HepG2 (cell line): Measurements from ENCODE around the gene NRAS. TPM values are rescaled to one million over a fixed set of nuclear protein-coding genes. Genes with fewer than 3 reads are reported as not detected.

Source experiments
- ATF2 ChIP-seq: sonication (generic); formaldehyde crosslinking; IDR thresholded peaks from 2 replicates; pipeline ENCODE4 v1.4.0; 2020; ENCODE audit warnings: missing genetic modification reagents
- CHD2 ChIP-seq: IDR thresholded peaks from 2 replicates; pipeline ENCODE4 v1.6.1; 2011; ENCODE audit warnings: low read depth, low read length, improper control_type of control experiment
- HDAC1 ChIP-seq: sonication (generic); formaldehyde crosslinking; IDR thresholded peaks from 2 replicates; pipeline ENCODE4 v1.5.1; 2020; ENCODE audit warnings: mild to moderate bottlenecking, missing genetic modification reagents
- HOMEZ ChIP-seq: IDR thresholded peaks from 2 replicates; pipeline ENCODE4 v1.6.1; 2016; ENCODE audit warnings: low read depth
- MXD4 ChIP-seq: IDR thresholded peaks from 2 replicates; pipeline ENCODE4 v1.6.1; 2016; ENCODE audit warnings: mild to moderate bottlenecking, missing biosample characterization, missing genetic modification reagents
- POGZ ChIP-seq: sonication (generic); formaldehyde crosslinking; IDR thresholded peaks from 2 replicates; pipeline ENCODE4 v1.4.0; 2020; ENCODE audit warnings: mild to moderate bottlenecking, missing genetic modification reagents
- RBFOX2 ChIP-seq: fragments of 200-400 bp; formaldehyde crosslinking; IDR thresholded peaks from 2 replicates; pipeline ENCODE4 v1.6.1; 2017; ENCODE audit warnings: low read depth, mild to moderate bottlenecking, low read length
- TARDBP ChIP-seq: sonication (generic); formaldehyde crosslinking; IDR thresholded peaks from 2 replicates; pipeline ENCODE4 v1.8.0; 2022; ENCODE audit warnings: mild to moderate bottlenecking, missing genetic modification reagents
- TRIM24 ChIP-seq: sonication (generic); formaldehyde crosslinking; IDR thresholded peaks from 2 replicates; pipeline ENCODE4 v1.8.0; 2022; ENCODE audit warnings: mild to moderate bottlenecking, missing genetic modification reagents
- ZBTB43 ChIP-seq: sonication (generic); formaldehyde crosslinking; conservative IDR thresholded peaks from 2 replicates; pipeline ENCODE4 v1.4.0; 2020; ENCODE audit warnings: missing genetic modification reagents
- ZFP1 ChIP-seq: IDR thresholded peaks from 2 replicates; pipeline ENCODE4 v1.6.1; 2016
- ZFP37 ChIP-seq: sonication (generic); formaldehyde crosslinking; IDR thresholded peaks from 2 replicates; pipeline ENCODE4 v1.4.0; 2020; ENCODE audit warnings: missing genetic modification reagents, borderline replicate concordance
- ZNF577 ChIP-seq: sonication (generic); formaldehyde crosslinking; IDR thresholded peaks from 2 replicates; pipeline ENCODE4 v1.4.0; 2020; ENCODE audit warnings: mild to moderate bottlenecking, low read depth, missing genetic modification reagents, borderline replicate concordance
- ZNF710 ChIP-seq: sonication (generic); formaldehyde crosslinking; IDR thresholded peaks from 2 replicates; pipeline ENCODE4 v1.5.0; 2020; ENCODE audit warnings: mild to moderate bottlenecking, missing genetic modification reagents, borderline replicate concordance
- ZSCAN29 ChIP-seq: sonication (generic); formaldehyde crosslinking; conservative IDR thresholded peaks from 2 replicates; pipeline ENCODE4 v1.4.0; 2020; ENCODE audit warnings: mild to moderate bottlenecking, missing genetic modification reagents
- polyA plus RNA-seq, 8 experiments: library from polyadenylated mRNA; depleted of rRNA in 3 of 8; stranded (reverse) in 7 of 8; unstranded in 1 of 8; fragments of >200 nt; fragmentation: Illumina TruSeq in 4 of 8; extraction: Trizol in 4 of 8; gene quantifications; 2 replicates each; pipeline versions ENCODE4 v1.2.1 to v1.2.3, GENCODE V29; 2011 to 2016; ENCODE audit warnings: low read depth in 4 of 8, missing spikeins in 1 of 8, mixed read lengths in 1 of 8; ENCODE audit not compliant: insufficient read depth in 1 of 8
- total RNA-seq, 5 experiments: library from RNA; depleted of rRNA; stranded (reverse); fragments of >200 nt; fragmentation: Illumina TruSeq; extraction: Trizol; gene quantifications; 2 replicates each; pipeline ENCODE4 v1.2.3, GENCODE V29; 2016; ENCODE audit warnings: low read depth in 1 of 5
- TF ChIP-seq, protein P1 (sequence below): IDR thresholded peaks from 2 replicates; pipeline ENCODE4 v1.6.1; 2016; ENCODE audit warnings: mild to moderate bottlenecking, missing biosample characterization, missing genetic modification reagents
- TF ChIP-seq, protein P2 (sequence below): sonication (generic); formaldehyde crosslinking; IDR thresholded peaks from 2 replicates; pipeline ENCODE4 v1.8.0; 2022; ENCODE audit warnings: low read depth, missing genetic modification reagents
- TF ChIP-seq, protein P3 (sequence below): conservative IDR thresholded peaks from 2 replicates; pipeline ENCODE4 v1.6.1; 2018; ENCODE audit warnings: missing genetic modification reagents

NRAS gene
- total and polyA plus RNA-seq, 2 of the 13 experiments (the other 11 are each of a cell fraction or from before 2014, with no cell fraction given) = 38.6 to 58.8 TPM

- 0 out of 2 replicates have a peak, but pooled peaks have one; percentile 26 for TF ChIP-seq ZNF710 (CRISPR knock-in tag)
- TF ChIP-seq ZFP37 (CRISPR knock-in tag) = no peak
- TF ChIP-seq, protein P1, sequence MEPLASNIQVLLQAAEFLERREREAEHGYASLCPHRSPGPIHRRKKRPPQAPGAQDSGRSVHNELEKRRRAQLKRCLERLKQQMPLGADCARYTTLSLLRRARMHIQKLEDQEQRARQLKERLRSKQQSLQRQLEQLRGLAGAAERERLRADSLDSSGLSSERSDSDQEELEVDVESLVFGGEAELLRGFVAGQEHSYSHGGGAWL (CRISPR knock-in tag) = peak; percentile 91; the same call in 1 of the 2 replicates
- 0 out of 2 replicates have a peak, but pooled peaks have one; percentile 37 for TF ChIP-seq ATF2 (CRISPR knock-in tag)
- TF ChIP-seq MXD4 (CRISPR knock-in tag) = peak; percentile 96
- no peak for TF ChIP-seq ZFP1
- TF ChIP-seq HDAC1 (CRISPR knock-in tag) = peak; percentile 91
- TF ChIP-seq ZBTB43 = no peak
- TF ChIP-seq, protein P2, sequence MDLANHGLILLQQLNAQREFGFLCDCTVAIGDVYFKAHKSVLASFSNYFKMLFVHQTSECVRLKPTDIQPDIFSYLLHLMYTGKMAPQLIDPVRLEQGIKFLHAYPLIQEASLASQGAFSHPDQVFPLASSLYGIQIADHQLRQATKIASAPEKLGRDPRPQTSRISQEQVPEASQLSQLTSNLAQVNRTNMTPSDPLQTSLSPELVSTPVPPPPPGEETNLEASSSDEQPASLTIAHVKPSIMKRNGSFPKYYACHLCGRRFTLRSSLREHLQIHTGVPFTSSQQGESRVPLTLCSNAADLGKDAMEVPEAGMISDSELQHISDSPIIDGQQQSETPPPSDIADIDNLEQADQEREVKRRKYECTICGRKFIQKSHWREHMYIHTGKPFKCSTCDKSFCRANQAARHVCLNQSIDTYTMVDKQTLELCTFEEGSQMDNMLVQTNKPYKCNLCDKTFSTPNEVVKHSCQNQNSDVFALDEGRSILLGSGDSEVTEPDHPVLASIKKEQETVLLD (CRISPR knock-in tag) = no peak
- peak; percentile 95 for TF ChIP-seq POGZ
- no peak for TF ChIP-seq ZSCAN29 (CRISPR knock-in tag)
- TF ChIP-seq HOMEZ (CRISPR knock-in tag) = 0 out of 2 replicates have a peak, but pooled peaks have one; percentile 49
- TF ChIP-seq CHD2 = peak; percentile 42; the same call in 1 of the 2 replicates
- TF ChIP-seq ZNF577 (CRISPR knock-in tag) = no peak
- TF ChIP-seq TRIM24 = no peak
- TF ChIP-seq RBFOX2 = peak; percentile 83
- TF ChIP-seq, protein P3, sequence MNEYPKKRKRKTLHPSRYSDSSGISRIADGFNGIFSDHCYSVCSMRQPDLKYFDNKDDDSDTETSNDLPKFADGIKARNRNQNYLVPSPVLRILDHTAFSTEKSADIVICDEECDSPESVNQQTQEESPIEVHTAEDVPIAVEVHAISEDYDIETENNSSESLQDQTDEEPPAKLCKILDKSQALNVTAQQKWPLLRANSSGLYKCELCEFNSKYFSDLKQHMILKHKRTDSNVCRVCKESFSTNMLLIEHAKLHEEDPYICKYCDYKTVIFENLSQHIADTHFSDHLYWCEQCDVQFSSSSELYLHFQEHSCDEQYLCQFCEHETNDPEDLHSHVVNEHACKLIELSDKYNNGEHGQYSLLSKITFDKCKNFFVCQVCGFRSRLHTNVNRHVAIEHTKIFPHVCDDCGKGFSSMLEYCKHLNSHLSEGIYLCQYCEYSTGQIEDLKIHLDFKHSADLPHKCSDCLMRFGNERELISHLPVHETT (CRISPR knock-in tag) = peak; percentile 61; the same call in 1 of the 2 replicates
- no peak for TF ChIP-seq TARDBP
Observed at GRCh38 chr1:114716304-114717170, at the start of gene NRAS (continued).
